Measurements from ENCODE around the gene PDE4B.
"Not testable (repeated sequence)": the region's sequence is repeated elsewhere in the genome, so short reads cannot be mapped to it uniquely, and the experiment has no call there.

The PDE4B gene

GRCh38 chr1:66112744-66113400, 320.2 kb downstream of the PDE4B start:
- in situ Hi-C loops (cut with MboI; ENCODE audit: low sequenced_read_pairs) = no loop called here

DNA sequence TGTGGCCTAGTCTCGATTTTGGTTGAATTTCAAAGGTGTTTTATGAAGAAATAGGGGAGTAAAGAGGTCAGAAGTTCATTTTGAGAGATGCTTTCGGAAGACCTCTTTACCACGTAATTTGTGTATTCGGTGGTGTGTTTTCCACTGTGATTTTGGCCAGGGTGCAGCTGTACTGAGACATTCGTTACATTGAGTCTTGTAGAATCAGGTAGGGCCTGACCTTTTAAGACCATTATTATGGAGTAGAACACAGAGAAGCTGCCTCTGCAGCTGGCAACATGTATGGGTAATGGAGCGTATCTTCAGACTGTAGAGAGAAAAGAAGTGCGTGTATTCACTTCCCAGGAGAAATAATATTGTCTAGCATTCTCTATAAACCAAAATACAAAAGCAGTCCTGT, 326.5 kb downstream of the PDE4B start:
- in situ Hi-C loops (cut with MboI; ENCODE audit: low sequenced_read_pairs) = no loop called here

GRCh38 chr1:66124670-66125069, 332.0 kb downstream of the PDE4B start:
- in situ Hi-C loops (cut with MboI; ENCODE audit: low sequenced_read_pairs) = no loop called here

DNA sequence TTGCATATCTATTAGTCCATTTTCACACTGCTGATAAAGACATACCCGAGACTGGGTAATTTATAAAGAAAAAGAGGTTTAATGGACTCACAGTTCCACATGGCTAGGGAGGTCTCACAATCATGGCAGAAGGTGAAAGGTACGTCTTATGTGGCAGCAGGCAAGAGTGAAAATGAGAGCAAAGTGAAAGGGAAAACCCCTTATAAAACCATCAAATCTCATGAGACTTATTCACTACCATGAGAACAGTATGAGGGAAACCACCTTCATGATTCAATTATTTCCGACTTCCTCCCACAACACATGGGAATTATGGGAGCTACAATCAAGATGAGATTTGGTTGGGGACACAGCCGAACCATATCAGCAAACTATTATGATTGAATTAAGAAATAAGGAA, 335.9 kb downstream of the PDE4B start:
- in situ Hi-C loops (cut with MboI; ENCODE audit: low sequenced_read_pairs) = not testable (repeated sequence)

DNA sequence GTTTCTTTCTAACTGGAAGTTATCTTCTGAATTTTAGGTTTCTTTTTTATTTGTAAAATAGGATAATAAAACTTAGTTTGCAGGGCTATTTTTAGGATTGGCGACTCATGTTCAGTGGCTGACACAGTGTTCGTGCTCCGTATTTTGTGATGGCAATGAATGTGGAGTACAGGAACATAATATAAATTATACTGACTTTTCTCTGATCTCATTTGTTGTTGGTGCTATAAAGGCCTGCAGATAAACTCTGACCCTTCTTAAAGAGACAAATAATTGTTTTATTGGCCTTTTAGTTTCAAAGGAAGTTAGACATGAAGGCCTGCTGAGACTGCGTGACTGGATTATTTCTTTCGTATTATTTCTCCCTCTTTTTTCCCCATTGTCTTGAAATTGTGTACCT, 339.6 kb downstream of the PDE4B start:
- in situ Hi-C loops (cut with MboI; ENCODE audit: low sequenced_read_pairs) = no loop called here

DNA sequence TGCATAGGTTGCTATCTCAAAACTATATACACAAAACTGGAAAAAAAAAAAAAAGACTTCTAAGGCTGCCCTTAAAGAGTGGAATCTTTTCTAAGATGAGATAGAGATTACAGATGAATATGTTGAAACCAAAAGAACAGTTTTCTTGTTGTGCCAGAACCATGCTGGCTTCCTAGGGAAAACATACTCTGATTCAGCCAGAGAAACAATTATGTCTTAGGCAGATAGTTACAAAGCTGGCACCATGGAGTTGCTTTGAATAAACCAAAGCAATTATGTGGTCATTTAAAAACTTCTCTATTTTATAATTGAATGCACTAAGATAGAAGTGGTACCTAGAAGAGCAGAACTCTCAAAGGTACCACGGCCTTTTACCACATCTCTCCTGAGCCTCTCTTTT, 341.3 kb downstream of the PDE4B start:
- in situ Hi-C loops (cut with MboI; ENCODE audit: low sequenced_read_pairs) = no loop called here

DNA sequence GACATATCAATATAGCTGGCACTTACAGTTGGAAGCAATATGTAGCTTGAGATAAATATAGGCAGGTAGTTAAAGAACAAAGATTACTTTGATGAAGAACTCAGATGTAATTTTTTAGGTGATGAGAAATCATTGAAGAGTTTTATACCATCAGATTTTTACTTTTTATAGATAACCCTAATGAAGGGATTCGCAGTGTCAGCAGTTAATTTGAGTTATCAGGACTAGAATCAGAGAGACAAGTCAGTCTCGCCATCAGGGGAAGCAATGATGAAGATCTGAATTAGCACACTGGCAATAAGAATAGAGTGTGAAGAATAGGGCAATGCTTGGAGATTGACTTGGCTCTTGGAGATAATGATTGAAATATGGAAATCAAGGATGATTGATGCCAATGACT, 342.5 kb downstream of the PDE4B start:
- in situ Hi-C loops (cut with MboI; ENCODE audit: low sequenced_read_pairs) = no loop called here

DNA sequence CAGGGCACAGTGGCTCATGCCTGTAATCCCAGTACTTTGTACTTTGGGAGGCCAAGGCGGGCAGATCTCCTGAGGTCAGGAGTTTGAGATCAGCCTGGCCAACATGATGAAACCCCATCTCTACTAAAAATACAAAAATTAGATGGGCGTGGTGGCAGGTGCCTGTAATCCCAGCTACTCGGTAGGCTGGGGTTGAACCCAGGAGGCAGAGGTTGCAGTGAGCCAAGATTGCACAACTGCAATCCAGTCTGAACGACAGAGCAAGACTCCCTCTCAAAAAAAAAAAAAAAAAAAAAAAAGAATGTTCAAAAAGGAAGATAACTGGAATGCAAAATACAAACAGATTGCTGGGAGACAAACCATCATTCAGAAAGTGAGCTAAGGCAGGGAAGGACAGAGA, 343.7 kb downstream of the PDE4B start:
- in situ Hi-C loops (cut with MboI; ENCODE audit: low sequenced_read_pairs) = not testable (repeated sequence)

GRCh38 chr1:66137235-66137634, 344.5 kb downstream of the PDE4B start:
- in situ Hi-C loops (cut with MboI; ENCODE audit: low sequenced_read_pairs) = no loop called here

- in situ Hi-C loops (cut with MboI; ENCODE audit: low sequenced_read_pairs) = no loop called here
These were observed 345.9 kb downstream of the PDE4B start for GRCh38 chr1:66138613-66139012.

GRCh38 chr1:66140072-66140471, 347.4 kb downstream of the PDE4B start:
- in situ Hi-C loops (cut with MboI; ENCODE audit: low sequenced_read_pairs) = no loop called here

GRCh38 chr1:66143651-66144050, 351.0 kb downstream of the PDE4B start:
- in situ Hi-C loops (cut with MboI; ENCODE audit: low sequenced_read_pairs) = no loop called here

DNA sequence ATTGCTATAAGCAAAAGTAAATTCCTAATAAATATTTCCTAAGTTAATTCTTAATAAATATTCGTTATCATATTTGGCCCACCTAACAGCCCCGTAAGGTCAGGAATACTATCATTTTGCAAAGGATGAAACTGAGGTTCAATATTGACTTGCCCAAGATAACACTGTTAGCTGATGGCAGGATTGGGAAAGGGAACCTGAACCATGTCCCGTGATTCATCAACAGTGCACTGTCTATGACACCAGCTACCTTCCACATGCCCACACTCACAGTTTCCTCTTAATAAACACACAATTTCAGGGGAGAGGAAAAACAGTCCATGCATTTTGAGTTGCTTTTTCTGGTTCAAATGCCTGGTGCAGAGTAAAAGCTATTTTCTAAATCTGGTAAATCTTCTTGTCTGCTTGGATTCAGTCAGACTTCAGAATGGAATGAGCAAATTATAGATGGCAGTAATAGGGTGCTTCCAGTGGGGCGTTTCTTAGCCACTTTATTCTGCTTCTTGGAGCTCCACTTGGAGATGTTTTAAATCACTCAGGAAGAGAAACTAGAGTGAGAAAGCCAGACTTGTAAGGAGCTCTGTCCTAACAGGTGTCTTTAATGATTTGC, 354.6 kb downstream of the PDE4B start:
- in situ Hi-C loops (cut with MboI; ENCODE audit: low sequenced_read_pairs) = no loop called here

DNA sequence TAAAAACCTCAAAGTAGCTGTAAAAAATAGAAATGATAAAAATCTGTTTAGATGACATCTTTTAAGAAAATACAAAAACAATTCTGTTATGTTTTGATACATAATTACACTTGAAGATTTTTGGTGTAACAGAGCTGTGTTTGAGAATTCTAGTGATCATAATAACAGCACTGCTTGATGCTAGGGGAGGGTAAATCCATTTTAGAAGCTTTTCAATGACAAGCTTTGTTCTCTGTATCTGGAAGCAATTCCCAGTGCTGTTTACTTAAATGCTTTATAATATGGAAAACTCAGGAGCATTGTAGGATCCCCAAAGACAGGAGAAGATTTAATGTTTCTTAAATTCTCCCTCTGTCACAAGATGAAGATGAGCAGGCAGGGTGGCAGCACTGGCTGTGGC, 359.3 kb downstream of the PDE4B start:
- in situ Hi-C loops (cut with MboI; ENCODE audit: low sequenced_read_pairs) = no loop called here

GRCh38 chr1:66154394-66154793, 361.7 kb downstream of the PDE4B start:
- in situ Hi-C loops (cut with MboI; ENCODE audit: low sequenced_read_pairs) = no loop called here

DNA sequence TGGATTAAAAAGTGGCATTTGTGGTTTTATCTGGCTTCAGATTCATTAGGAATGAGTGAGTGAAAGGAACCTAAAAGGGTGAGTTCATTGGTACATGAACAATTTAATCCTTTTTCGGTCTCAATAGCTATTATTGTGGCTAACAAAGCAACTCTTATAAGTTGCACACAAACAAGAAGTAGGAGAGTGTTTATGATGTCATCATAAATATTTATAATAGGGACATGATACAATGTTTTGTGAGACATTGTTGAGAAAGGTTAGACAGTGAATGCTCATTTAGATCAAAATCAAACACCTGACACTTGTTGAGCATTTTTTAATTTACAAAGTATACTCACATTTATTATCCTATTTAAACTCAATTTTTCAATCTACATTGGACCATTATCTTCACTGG, 363.4 kb downstream of the PDE4B start:
- in situ Hi-C loops (cut with MboI; ENCODE audit: low sequenced_read_pairs) = no loop called here

- in situ Hi-C loops (cut with MboI; ENCODE audit: low sequenced_read_pairs) = no loop called here
These were observed 367.1 kb downstream of the PDE4B start for GRCh38 chr1:66159800-66160199.

- in situ Hi-C loops (cut with MboI; ENCODE audit: low sequenced_read_pairs) = no loop called here
These were observed 368.0 kb downstream of the PDE4B start for GRCh38 chr1:66160719-66161118.

GRCh38 chr1:66166753-66167152, 374.1 kb downstream of the PDE4B start:
- in situ Hi-C loops (cut with MboI; ENCODE audit: low sequenced_read_pairs) = no loop called here

GRCh38 chr1:66167267-66167666, 374.6 kb downstream of the PDE4B start:
- in situ Hi-C loops (cut with MboI; ENCODE audit: low sequenced_read_pairs) = no loop called here

GRCh38 chr1:66168467-66168887, 375.8 kb downstream of the PDE4B start:
- in situ Hi-C loops (cut with MboI; ENCODE audit: low sequenced_read_pairs) = no loop called here

- in situ Hi-C loops (cut with MboI; ENCODE audit: low sequenced_read_pairs) = no loop called here
These were observed 376.4 kb downstream of the PDE4B start for GRCh38 chr1:66168948-66169671.
